ENCODE results near the gene GINS2. TPM values are rescaled to one million over a fixed set of nuclear protein-coding genes. Genes with fewer than 3 reads are reported as not detected.

The GINS2 gene
- total RNA-seq, 1 experiment from 2014 or later: 12.0 TPM

DNA sequence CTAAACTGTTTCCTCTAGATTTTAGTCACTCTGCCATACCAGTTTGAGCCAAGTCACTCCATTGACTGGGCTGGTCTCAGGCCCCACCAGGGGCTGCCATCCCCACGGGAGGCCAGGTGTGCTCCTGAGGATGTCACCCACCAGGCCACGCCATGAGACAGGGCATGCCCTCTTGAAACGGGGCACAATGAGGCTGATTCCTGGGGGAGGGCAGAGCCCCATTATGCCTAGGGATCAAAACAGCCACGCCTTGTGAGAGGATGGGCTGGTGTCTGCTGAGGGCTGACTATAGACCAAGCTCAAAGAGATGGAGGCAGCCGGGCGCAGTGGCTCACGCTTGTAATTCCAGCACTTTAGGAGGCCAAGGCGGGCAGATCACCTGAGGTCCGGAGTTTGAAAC is 21.5 kb downstream of the GINS2 start:
- Histone ChIP-seq H3K9me3 (ENCODE audit: control insufficient read depth, insufficient read depth, low read depth, low read length) (no peaks in the 10 kb centered on the region), H3K27ac (ENCODE audit: low read length) (no peak overlapping the region), H3K4me1 (ENCODE audit: control insufficient read depth, insufficient read depth, low read length) (no peaks in the 10 kb centered on the region), H3K27me3 (ENCODE audit: control insufficient read depth, insufficient read depth, low read length) (no peaks in the 10 kb centered on the region), H3K4me3 (ENCODE audit: low read depth in 2 of 2, low read length in 2 of 2) (no peak overlapping the region), H3K36me3 (ENCODE audit: control insufficient read depth, insufficient read depth, low read length) (peaks cover 14% of the 10 kb centered on the region)
- no peak for DNase-seq (ENCODE audit: low read depth, low spot score)
- ATAC-seq: no peak
- BruUV-seq (replicated peaks): no TSS peak
- TF ChIP-seq, protein P1, sequence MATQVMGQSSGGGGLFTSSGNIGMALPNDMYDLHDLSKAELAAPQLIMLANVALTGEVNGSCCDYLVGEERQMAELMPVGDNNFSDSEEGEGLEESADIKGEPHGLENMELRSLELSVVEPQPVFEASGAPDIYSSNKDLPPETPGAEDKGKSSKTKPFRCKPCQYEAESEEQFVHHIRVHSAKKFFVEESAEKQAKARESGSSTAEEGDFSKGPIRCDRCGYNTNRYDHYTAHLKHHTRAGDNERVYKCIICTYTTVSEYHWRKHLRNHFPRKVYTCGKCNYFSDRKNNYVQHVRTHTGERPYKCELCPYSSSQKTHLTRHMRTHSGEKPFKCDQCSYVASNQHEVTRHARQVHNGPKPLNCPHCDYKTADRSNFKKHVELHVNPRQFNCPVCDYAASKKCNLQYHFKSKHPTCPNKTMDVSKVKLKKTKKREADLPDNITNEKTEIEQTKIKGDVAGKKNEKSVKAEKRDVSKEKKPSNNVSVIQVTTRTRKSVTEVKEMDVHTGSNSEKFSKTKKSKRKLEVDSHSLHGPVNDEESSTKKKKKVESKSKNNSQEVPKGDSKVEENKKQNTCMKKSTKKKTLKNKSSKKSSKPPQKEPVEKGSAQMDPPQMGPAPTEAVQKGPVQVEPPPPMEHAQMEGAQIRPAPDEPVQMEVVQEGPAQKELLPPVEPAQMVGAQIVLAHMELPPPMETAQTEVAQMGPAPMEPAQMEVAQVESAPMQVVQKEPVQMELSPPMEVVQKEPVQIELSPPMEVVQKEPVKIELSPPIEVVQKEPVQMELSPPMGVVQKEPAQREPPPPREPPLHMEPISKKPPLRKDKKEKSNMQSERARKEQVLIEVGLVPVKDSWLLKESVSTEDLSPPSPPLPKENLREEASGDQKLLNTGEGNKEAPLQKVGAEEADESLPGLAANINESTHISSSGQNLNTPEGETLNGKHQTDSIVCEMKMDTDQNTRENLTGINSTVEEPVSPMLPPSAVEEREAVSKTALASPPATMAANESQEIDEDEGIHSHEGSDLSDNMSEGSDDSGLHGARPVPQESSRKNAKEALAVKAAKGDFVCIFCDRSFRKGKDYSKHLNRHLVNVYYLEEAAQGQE (IDR thresholded peaks at IDR 0.05; ENCODE audit: insufficient read depth in 1 of 2, low read depth in 2 of 2, low read length in 1 of 2): no peak
- TF ChIP-seq SIN3A (IDR thresholded peaks at IDR 0.05; ENCODE audit: borderline replicate concordance, insufficient read depth, low read depth, low read length) (no peak), TCF7L2 (IDR thresholded peaks at IDR 0.05; ENCODE audit: low read depth, low read length) (no peak), POLR2AphosphoS5 (IDR thresholded peaks at IDR 0.05; ENCODE audit: low read depth, low read length) (no peak)
- TF ChIP-seq, protein P2, sequence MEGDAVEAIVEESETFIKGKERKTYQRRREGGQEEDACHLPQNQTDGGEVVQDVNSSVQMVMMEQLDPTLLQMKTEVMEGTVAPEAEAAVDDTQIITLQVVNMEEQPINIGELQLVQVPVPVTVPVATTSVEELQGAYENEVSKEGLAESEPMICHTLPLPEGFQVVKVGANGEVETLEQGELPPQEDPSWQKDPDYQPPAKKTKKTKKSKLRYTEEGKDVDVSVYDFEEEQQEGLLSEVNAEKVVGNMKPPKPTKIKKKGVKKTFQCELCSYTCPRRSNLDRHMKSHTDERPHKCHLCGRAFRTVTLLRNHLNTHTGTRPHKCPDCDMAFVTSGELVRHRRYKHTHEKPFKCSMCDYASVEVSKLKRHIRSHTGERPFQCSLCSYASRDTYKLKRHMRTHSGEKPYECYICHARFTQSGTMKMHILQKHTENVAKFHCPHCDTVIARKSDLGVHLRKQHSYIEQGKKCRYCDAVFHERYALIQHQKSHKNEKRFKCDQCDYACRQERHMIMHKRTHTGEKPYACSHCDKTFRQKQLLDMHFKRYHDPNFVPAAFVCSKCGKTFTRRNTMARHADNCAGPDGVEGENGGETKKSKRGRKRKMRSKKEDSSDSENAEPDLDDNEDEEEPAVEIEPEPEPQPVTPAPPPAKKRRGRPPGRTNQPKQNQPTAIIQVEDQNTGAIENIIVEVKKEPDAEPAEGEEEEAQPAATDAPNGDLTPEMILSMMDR (IDR thresholded peaks at IDR 0.05): no peak
- CTCF ChIA-PET: no interaction called here
- intact Hi-C loops (cut with micrococcal nuclease; ENCODE audit: unreplicated experiment): no loop called here
- in situ Hi-C loops (cut with HindIII; ENCODE audit: low pct_unique_long_range_greater_than_20kb, low sequenced_read_pairs): no loop called here
- POLR2A ChIA-PET: no interaction called here

DNA sequence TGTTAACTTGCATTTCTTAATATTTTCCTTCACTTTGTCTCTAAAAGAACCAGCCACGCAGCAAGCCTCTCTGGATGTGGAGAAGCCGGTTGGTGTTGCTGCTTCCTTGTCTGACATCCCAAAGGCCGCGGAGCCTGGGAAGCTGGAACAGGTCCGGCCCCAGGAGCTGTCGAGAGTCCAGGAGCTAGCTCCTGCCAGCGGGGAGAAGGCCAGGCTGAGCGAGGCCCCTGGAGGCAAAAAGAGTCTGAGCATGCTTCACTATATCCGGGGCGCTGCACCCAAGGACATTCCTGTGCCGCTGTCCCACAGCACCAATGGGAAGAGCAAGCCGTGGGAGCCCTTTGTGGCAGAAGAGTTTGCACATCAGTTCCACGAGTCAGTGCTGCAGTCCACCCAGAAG is 22.8 kb downstream of the GINS2 start:
- DNase-seq (ENCODE audit: low read depth, low spot score) (no peak), ATAC-seq (no peak)
- no peak overlapping the region for H3K4me3 ChIP-seq (ENCODE audit: low read depth in 2 of 2, low read length in 2 of 2)
- POLR2A ChIA-PET: no interaction called here
- intact Hi-C loops (cut with micrococcal nuclease; ENCODE audit: unreplicated experiment): no loop called here
- no peaks in the 10 kb centered on the region for H3K4me1 ChIP-seq (ENCODE audit: control insufficient read depth, insufficient read depth, low read length)
- TF ChIP-seq TCF7L2 (IDR thresholded peaks at IDR 0.05; ENCODE audit: low read depth, low read length) (no peak), POLR2AphosphoS5 (IDR thresholded peaks at IDR 0.05; ENCODE audit: low read depth, low read length) (no peak), SIN3A (IDR thresholded peaks at IDR 0.05; ENCODE audit: borderline replicate concordance, insufficient read depth, low read depth, low read length) (no peak)
- TF ChIP-seq, protein P2 (IDR thresholded peaks at IDR 0.05): no peak
- TF ChIP-seq, protein P1 (IDR thresholded peaks at IDR 0.05; ENCODE audit: insufficient read depth in 1 of 2, low read depth in 2 of 2, low read length in 1 of 2): no peak
- H3K27me3 ChIP-seq (ENCODE audit: control insufficient read depth, insufficient read depth, low read length): no peaks in the 10 kb centered on the region
- H3K9me3 ChIP-seq (ENCODE audit: control insufficient read depth, insufficient read depth, low read depth, low read length): no peaks in the 10 kb centered on the region
- in situ Hi-C loops (cut with HindIII; ENCODE audit: low pct_unique_long_range_greater_than_20kb, low sequenced_read_pairs): no loop called here
- H3K27ac ChIP-seq (ENCODE audit: low read length): no peak overlapping the region
- no TSS peak for BruUV-seq (replicated peaks)
- peaks cover 14% of the 10 kb centered on the region for H3K36me3 ChIP-seq (ENCODE audit: control insufficient read depth, insufficient read depth, low read length)
- CTCF ChIA-PET: no interaction called here
